ENCODE data around the gene GPR78.

GPR78 gene

GRCh38 chr4:8547108-8547911 is 32.9 kb upstream of the GPR78 start:
- DNase-seq (ENCODE audit: low read depth in 2 of 2): no peak

GRCh38 chr4:8547912-8548730 is 32.1 kb upstream of the GPR78 start:
- DNase-seq (ENCODE audit: low read depth in 2 of 2): no peak

GRCh38 chr4:8548731-8549351 is 31.4 kb upstream of the GPR78 start:
- DNase-seq (ENCODE audit: low read depth in 2 of 2): no peak

DNA sequence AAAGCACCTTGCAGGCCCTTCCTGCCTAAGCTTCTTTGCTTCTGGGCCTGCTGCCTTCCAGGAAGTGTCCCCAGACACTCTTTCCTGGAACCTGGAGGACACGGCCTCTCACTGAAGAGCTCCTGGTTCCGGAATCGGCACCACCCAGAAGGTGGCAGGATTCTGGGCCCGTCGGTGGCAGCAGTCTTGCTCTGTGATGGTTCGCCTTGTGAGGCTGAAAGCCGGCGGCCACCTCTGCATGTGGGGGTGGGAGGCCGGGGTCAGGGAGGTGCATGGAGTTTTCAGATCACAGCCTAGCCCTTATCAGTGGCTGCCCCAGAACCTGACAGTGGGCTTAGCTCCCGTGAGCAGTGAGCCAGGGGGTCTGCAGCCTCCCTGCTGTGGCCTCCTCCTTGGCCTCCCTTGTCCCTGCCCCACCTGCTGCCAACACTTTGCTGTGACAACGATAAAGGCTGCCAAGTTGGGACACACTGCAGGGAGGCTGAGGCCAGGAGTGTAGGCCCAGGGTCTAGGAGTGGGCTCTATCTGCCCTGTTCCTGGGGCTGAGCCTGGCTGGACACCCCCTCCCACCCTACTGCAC is 30.8 kb upstream of the GPR78 start:
- no peak for DNase-seq (ENCODE audit: low read depth in 2 of 2)

GRCh38 chr4:8550691-8551090 is 29.5 kb upstream of the GPR78 start:
- no peak for DNase-seq (ENCODE audit: low read depth in 2 of 2)

- DNase-seq (ENCODE audit: low read depth in 2 of 2): no peak
These were observed 28.2 kb upstream of the GPR78 start for GRCh38 chr4:8552024-8552423.

GRCh38 chr4:8552581-8553205 is 27.5 kb upstream of the GPR78 start:
- DNase-seq (ENCODE audit: low read depth in 2 of 2): no peak

GRCh38 chr4:8553216-8553615 is 27.0 kb upstream of the GPR78 start:
- DNase-seq (ENCODE audit: low read depth in 2 of 2): no peak

GRCh38 chr4:8553991-8554405 is 26.2 kb upstream of the GPR78 start:
- no peak for DNase-seq (ENCODE audit: low read depth in 2 of 2)

GRCh38 chr4:8554555-8555100 is 25.6 kb upstream of the GPR78 start:
- DNase-seq (ENCODE audit: low read depth in 2 of 2): no peak

DNA sequence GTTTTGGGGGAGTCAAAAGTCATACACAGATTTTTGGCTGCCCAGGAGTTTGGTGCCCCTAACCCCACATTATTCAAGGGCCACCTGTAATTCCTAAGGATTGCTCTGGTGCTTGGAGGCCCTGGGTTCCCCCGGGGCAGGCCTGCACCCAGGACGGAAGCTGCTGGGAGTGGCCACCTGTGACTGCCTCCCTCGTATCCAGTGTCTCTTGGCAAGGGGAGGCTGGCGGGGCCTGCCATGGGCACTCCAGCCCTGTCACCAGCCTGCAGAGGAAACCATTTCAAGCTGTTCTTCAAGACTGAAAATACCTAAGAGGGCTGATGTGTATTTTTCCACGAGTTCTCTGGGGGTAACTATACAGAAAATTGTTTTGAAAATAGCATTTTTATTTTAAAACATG is 24.5 kb upstream of the GPR78 start:
- DNase-seq (ENCODE audit: low read depth in 2 of 2): no peak

GRCh38 chr4:8556341-8557150 is 23.6 kb upstream of the GPR78 start:
- no peak for DNase-seq (ENCODE audit: low read depth in 2 of 2)

DNA sequence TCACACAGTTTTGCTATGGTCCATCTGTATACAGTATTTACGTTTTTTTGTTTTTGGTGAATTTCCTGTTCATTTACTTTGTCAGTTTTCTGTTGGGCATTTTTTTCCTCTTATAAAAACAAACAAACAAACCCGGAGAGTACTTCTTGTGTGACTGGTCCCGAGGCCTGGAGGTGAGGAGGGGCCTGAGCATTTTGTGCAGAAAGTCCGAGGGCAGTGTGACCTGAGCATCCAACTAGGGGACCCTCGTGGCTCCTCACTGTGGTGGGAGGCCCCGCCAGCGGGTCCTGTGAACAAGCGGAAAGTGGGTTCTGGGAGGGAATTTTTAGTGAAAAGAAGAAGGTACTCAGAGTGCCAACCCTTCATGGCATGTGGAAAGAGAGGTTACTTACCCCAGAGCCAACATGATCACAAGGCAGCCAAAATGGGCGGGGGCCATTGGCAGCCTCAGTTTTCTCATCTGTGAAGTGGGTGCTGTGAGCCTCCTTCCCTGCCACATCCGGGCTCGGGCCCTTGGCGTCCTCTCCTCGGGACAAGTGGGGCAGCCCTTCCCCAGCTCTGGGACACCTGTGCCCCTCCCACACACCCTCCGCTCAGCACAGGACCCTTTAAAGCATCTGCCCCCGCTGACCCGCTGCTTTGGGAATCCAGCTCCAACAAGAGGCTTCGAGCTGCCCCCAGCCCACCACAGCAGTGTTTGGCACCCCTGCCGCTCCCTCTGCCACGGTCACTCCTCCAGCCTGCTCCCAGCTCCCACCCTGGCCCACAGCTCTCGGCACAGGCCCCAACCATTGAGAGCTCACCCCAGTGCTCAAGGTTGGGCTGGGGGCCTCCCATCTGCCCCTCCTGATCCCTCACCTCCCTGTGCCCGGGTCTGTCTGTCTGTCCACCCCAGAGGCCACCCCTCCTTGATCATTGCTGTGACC is 22.8 kb upstream of the GPR78 start:
- DNase-seq (ENCODE audit: low read depth in 2 of 2): no peak

DNA sequence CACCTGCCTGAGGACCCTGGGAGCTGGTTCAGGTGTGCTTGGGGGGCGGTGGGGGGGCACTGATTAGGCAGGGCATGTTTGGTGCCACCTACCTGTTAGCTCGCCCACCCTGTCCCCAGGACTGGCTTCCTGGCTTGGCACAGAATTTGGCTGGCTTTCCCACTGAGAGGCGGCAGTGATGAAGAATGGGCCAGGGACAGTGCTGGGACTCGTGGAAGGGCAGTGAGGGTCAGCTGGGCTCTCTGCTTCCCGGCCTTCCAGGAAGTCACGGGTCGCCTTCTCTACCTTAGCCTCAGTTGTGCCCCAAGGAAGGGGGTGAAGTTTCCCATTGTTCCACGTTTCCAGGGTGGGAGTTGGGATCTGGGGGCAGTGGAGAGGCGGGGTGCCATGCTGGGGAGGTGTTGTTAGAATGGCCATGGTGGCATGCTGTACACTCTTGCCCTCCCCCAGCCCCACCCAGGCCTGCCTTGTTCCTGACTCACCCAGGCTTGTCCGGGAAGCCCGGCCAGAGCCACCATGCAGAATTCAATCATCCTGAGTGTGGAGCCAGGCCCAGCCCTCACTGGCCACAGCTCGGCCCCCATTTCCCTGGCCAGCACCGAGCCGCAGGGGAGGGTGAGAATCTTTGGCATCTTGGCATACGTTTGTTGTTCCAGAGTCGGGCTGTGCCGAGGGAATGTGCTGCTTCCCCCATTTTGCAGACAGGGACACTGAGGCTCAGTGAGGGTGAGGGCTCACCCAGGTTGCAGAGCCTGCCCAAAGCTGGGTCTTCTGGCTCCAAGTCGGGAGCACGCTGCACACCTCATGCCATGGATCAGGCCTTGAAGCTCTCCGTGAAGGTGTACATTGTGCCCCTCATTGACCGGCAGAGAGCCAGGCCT is 21.9 kb upstream of the GPR78 start:
- no peak for DNase-seq (ENCODE audit: low read depth in 2 of 2)

- DNase-seq (ENCODE audit: low read depth in 2 of 2): no peak
These were observed 21.2 kb upstream of the GPR78 start for GRCh38 chr4:8559011-8559410.

DNA sequence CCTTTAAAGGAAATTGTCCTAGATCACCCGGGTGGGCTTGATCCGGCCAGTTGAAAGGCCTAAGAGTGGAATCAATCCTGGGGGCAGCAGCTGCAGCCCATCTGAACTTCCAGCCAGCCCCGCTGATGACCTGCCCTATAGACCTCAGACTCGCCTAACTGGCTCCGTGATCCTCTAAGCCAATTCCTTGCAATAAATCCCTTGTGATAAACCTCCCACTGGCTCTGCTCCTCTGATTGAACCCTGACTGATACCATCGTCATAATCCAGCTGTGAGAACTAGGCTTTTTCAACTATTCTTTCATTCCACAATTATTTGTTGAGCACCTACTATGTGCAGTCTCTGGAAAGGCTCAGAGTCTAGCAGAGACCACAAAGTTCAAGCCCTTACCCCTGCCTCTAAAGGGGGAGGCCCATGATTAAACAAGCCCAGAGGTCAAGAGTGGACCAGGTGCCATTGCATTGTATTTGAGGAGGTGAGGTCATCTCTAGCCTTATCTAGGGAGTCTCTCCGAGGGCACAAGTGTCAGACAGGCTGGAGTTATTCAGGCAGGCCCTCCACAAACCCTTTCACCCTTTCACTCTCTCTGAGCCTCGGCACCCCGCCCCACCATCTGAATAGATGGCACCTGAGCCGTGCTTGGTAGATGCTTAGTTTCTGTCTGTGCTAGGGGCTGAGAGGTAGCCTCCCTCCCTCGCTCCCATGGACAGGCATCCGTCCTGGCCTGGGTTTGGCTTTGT is 20.5 kb upstream of the GPR78 start:
- DNase-seq (ENCODE audit: low read depth in 2 of 2): no peak

DNA sequence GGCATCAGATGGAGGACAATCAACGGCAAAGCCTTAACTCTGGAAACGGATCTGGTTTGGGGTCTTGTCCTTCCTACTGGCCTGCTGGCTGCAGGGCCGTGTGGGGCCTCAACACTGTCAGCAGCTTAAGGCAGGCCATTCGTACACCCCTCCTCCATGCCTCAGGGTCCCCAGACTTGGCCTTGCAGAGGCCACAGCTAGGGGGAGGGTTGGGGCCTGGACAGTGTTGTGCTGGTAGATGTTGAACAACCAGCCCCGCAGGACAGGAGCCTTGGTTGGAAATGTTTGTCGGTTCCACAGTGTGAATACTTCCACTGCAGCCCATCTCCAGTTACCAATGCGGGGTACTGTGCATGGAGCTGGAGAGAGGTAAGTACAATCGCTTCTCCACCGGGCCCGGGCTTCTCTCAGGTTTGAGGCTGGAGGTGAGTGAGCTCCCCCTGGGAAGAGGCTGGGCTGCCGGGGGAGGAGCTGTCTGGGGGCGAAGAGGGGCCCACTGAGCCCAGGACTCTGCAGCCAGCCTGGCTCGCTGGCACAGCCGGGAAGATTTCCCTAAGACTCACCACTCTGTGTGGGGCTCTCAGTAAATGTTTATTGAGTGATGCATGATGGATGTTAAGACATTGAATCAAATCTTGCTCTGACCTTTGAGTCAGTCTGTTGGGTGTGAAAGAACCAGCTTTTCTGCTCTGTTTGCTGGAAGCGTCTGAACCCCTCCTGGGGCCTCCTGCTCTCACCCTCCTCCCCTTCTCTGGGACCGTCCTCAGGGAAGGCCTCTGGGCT is 19.7 kb upstream of the GPR78 start:
- no peak for DNase-seq (ENCODE audit: low read depth in 2 of 2)
